GM21360 (cell line): ENCODE results near the gene STON1.
"Not testable (repeated sequence)": the region's sequence is repeated elsewhere in the genome, so short reads cannot be mapped to it uniquely, and the experiment has no call there.

ENCODE experiments used
- ATAC-seq: cut with Tn5 transposase; IDR thresholded peaks from one replicate; pipeline ENCODE4 v1.9.1; 2021; ENCODE audit warnings: mild to moderate bottlenecking, moderate library complexity; ENCODE audit not compliant: unreplicated experiment

Gene STON1

DNA sequence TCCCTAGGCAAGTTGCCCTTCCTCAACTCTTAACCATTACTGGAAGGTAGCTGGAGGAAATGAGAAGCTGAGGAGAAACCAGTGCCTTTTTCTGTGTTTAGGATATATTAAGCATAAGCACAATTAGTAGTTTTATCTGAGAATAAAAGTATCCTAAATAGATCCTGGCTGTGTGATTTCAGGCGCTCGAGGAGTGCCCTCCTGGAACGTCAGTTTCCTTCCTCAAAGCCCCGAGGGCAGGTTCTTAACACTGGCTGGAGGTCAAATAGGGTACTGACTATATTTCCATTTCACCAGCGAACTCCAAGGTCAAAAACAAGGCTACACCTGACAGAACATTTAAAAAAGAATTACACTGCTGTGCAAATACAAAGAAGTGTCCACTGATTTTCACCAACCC, 1.5 kb upstream of the STON1 start:
- no peak for ATAC-seq

DNA sequence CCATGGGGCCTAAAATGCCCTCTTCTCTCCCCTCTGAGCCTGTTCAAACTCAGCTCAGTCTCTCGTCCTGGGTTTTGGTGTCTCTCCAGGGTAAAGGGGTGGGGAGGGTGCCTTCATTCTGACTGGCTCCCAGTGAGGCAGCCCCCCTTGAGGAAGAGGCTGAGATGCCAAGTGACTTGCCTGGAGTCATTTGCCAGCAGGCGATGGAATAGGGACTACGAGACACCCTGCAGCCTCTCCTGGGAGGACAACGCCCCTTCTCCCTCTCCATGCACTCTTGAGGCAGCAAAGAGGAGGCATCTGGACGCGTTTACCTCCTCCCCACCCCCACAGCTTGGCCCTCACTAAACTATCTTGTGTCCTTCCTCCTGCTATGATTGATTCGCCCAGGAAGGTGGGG, 760 bp upstream of the STON1 start:
- no peak for ATAC-seq

DNA sequence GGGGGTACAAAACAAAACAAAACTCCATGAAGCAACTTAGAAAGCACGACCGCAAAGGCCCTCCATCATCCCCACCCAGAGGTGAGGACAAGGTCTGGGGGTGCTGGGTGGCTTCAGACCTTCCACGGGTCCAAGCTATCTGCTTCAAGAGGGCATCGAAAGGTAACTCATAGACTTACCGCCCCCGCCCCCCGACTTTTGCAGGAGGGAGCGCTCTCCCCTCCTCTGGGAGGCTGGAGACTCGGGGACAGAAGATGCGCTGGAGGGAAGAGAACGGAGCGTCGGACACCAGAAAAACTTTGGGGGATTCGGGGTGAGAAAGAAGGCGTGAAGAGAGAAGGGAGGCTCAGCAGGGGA, 300 bp upstream of the STON1 start:
- no peak for ATAC-seq

GRCh38 chr2:48531141-48531648, 1.2 kb downstream of the STON1 start:
- ATAC-seq = no peak

DNA sequence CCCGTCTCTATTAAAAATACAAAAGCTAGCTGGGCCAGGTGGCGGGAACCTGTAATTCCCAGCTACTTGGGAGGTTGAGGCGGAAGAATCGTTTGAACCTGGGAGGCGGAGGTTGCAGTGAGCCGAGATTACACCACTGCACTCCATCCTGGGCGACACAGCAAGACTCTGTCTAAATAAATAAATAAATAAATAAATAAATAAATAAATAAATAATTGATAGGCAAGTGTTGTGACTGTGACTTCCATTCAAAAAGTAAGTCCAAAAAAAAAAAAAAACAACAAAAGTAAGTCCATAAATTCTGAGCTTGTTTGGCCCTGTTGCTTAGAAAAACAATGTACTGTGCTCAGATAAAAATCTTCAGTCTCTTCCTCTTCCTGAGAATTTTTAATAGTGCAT, 2.2 kb downstream of the STON1 start:
- no peak for ATAC-seq

DNA sequence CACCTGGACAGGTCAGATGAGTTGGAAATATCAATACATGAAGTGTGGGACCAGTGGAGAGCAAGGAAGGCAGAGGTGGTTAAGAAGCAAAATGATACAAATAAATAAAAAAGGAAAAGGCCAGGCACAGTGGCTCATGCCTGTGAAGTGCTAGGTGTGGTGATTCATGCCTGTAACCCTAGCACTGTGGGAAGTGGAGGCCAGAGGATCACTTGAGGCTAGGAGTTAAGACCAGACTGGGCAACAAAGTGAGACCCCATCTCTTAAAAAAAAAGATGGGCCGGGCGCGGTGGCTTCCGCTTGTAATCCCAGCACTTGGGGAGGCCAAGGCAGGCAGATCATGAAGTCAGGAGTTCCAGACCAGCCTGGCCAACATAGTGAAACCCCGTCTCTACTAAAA, 2.9 kb downstream of the STON1 start:
- ATAC-seq = no peak

- ATAC-seq = no peak
These were observed 4.8 kb downstream of the STON1 start for GRCh38 chr2:48534781-48535180.

GRCh38 chr2:48540237-48540935, 10.4 kb downstream of the STON1 start:
- no peak for ATAC-seq

GRCh38 chr2:48541666-48542389, 11.9 kb downstream of the STON1 start:
- no peak for ATAC-seq

GRCh38 chr2:48543895-48544294, 13.9 kb downstream of the STON1 start:
- ATAC-seq = no peak

GRCh38 chr2:48545244-48545643, 15.3 kb downstream of the STON1 start:
- ATAC-seq = no peak

DNA sequence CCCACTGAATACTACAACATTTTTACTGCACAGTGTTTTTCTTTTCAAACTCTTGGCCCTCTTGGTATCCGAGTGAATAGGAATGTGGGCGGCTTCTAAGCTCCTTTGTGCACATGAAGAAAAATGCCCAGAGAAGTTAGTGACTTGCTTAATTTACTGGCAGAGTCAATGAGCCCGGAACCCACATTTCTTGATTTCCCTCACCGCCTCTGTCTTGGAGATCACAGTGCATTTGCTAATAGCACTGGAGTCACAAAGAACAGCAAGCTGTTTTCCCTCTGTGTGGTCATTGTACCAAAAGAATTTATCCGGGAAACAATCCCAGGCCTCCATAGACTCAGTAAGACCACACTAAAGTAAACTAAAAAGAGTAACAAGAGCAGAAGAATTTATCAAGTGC, 18.9 kb downstream of the STON1 start:
- no peak for ATAC-seq

DNA sequence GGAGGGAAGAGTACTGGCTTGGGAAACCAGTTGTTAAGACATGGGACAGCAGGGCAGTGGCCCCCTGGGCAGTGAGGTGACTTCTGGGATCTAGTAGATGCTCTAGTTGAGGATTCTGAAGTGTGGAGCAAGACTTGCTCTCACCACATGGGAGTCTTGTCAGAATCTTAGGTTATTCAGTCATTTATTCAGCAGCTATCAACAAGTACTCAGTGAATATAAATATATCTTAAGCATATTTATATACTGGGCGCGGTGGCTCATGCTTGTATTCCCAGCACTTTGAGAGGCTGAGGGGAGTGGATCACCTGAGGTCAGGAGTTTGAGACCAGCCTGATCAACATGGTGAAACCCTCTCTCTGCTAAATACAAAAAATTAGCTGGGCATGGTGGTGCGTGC, 20.0 kb downstream of the STON1 start:
- ATAC-seq = no peak

- ATAC-seq = no peak
These were observed 21.6 kb downstream of the STON1 start for GRCh38 chr2:48551548-48551947.

GRCh38 chr2:48555071-48555470, 25.1 kb downstream of the STON1 start:
- not testable (repeated sequence) for ATAC-seq

DNA sequence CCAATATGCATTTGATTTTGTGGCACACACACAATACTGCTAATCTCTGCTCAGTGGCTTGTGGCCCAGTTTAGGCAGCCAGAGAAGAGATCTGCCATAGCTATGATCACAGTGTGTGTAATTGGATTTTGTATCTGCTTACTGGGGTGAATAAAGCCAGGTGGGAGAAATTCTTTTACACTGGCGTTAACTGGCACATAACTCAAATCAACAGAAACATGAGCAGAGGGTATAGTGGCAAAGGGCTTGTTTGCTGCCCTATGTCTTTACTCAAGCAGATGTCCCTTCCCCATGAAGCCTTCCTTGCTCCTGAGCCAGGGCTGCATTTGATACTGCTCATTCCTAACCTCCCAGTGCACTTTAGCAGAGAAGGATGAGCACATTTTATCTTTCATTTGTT, 28.5 kb downstream of the STON1 start:
- ATAC-seq = no peak

GRCh38 chr2:48560546-48561209, 30.7 kb downstream of the STON1 start:
- no peak for ATAC-seq

- ATAC-seq = no peak
These were observed 32.3 kb downstream of the STON1 start for GRCh38 chr2:48562281-48562680.

GRCh38 chr2:48566592-48567310, 36.8 kb downstream of the STON1 start:
- ATAC-seq = no peak

GRCh38 chr2:48567671-48568070, 37.7 kb downstream of the STON1 start:
- no peak for ATAC-seq

DNA sequence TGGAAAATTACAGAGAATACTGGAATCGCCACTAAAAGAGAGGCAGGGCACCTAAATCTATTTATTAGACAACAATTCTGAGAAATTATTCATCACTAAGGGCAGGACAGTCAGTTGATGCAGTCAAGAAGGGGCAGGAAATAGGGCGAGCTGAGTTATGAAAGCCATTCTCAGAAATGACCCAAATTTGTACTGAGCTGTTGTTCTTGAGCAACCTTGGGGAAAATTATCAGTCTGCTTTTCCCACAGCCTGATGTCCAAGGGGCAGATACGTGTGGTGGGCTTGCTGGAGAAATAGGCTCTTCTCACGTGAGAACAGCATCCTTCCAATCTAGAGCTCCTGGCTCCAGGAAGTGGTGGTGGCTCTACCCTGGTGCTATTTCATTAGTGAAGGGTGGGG, 38.6 kb downstream of the STON1 start:
- ATAC-seq = no peak
